Activated T-cell treated with anti-CD3 and anti-CD28 coated beads for 4 hours (primary cell): ENCODE measurements around the gene TAF12.
"Not testable (repeated sequence)": the region's sequence is repeated elsewhere in the genome, so short reads cannot be mapped to it uniquely, and the experiment has no call there.

Source experiments
- DNase-seq: peaks from one replicate; pipeline ENCODE4 v3.0.0-alpha.2; 2020

The TAF12 gene

DNA sequence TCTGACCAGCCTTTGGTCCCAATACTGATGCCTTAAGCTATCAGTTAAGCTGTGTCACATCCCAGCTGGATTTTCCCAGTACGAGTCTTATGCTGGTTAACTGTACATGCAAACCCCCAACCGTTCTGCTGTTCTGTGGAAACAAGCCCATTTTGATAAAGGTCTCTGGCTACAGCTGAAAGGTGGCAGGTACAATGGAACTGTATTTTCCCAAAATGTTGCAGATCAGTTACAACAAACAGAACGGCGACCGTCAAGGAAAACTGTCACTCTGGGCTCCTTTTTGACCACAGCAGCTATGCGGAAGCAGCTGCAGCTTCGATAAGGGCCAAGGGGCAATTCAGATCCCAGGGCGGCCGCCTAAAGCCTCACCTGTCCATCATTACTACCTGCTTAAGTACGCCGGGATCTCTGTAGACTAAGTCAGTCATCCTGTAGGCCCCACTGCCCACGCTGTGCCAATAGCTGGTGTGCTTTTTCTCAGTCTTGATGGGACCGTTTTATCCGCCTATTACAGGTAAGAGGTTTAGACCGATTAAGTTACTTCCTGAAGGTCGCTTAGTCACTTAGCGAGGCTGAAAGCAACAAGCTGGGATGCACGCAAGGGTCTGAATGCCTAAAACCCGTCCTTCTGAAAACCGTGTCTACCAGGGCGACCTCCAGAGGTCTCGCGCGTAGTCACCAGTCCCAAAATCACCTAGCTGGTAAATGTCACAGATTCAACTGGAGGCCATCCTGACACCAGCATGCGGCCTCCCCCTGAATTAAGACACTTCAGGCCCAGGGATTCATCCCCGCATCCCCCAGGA is 61.9 kb downstream of the TAF12 start:
- DNase-seq = peak; percentile 51

DNA sequence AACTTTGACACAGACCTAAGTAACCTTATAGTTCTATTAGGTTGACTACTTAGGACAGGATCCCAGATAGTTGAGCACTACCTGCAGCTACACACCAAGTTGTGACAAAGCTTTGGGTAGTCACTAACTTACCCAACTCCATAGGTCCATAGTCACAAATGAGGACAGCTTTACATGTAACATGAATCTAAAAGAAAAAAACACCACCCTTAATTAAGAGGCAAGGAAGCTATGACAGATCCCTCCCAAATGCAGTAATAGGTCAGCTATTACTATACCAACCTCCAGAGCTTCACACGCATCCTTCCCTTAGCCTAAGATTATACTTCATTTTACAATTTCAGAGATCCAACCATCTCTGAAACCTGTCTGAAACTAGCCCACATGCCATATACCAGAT is 63.5 kb downstream of the TAF12 start:
- no peak for DNase-seq

DNA sequence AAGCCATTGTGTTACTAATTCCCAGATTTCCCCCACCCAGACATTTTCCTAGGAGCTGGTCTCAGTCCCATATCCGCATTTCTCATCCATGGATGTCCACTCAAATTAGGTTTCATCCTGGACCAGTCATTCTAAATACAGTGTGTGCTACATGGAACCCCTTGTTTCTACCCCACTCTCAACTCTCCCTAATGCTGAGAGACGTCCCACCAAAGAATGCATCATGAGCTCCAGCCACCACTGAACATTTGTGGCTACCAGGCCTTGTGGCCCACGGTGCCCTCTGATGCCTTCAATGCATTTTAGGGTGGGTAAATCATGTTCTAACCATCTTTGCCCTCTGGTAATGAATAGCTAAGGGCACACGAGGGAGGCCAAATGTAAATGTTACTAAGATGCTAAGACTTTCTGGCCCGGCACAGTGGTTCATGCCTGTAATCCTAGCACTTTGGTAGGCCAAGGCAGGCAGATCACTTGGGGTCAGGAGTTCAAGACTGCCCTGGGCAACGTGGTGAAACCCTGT is 64.1 kb downstream of the TAF12 start:
- no peak for DNase-seq

DNA sequence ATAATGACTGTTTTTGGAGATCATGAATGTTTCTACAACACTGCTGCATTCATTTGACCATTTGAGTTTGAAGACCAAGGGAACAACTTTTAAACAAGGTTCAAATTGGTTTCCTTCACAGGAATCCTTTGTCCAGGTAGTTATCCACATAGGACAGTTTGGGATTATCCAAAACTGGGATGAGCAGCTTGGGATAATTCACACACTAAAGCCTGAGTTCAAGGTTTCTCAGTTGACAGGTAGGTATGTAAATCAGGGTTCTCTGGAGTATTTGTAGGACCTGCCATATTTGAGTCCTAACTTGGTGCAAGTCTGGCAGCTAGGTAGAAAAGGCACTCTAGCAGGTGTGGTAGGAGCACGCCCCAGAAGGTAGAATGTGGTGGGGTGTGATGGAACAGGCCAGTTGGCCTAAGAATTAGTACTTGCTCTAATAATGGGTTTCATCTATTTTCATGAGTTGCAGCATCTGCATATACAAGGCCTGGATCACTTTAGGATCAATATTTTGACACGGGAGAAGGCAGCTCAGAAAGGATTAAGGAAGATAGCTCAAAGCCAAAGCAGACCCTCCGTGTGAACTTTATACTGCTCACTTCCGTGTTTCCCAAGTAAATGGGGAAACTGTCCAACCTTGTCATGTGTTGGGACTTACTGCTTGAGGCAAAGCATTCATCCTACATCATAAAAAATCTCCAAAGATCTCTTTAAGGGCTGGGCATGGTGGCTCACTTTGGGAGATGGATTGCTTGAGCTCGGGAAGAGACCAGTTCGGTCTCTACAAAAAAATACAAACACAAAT is 64.9 kb downstream of the TAF12 start:
- no peak for DNase-seq

DNA sequence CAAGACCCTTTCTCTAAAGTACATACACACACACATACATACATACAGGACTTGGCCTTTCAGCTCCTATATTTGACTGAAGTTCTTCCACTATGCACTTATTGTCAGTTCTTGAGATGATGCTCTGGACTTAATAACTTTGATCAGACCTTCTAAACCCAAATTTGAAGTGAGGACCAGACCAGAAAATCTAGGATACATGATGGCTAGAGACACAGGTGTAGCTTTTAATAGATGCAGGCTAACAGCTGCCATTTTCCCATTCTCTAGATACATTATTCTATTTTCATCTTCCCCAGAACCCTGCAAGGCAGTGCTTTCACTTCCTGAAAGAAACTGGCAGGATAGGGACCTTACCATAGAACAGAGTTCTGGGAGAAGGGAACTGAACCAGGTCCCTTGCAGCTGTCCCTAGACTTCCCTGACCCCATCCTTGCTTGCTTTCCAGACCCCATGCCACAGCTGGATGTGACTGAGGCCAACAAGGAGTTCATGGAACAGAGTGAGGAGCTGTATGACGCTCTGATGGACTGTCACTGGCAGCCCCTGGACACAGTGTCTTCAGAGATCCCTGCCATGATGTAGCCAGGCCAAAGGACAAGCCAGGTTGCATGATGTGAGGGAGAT is 65.7 kb downstream of the TAF12 start:
- DNase-seq = no peak

DNA sequence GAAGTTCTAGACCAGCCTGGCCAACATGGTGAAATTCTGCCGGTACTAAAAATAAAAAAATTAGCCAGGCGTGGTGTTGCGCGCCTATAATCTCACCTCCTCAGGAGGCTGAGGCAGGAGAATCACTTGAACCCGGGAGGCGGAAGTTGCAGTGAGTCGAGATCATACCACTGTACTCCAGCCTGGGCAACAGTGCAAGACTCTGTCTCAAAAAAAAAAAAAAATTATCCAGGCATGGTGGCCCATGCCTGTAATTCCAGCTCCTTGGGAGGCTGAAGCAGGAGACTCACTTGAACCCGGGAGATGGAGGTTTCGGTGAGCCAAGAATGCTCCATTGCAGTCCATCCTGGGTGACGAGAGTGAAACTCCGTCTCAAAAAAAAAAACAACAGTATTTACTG is 69.3 kb downstream of the TAF12 start:
- no peak for DNase-seq

DNA sequence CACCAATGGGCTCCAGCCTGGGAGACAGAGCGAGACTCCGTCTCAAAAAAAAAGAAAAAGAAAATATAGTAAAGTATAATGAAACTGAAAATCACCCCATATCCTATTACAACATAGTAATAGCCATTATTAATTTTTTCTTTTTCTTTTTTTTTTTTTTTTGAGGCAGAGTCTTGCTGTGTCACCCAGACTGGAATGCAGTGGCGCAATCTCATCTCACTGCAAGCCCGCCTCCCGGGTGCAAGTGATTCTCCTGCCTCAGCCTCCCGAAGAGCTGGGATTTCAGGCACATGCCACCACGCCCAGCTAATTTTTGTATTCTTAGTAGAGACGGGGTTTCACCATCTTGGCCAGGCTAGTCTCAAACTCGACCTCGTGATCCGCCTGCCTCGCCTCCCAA is 70.0 kb downstream of the TAF12 start:
- not testable (repeated sequence) for DNase-seq

DNA sequence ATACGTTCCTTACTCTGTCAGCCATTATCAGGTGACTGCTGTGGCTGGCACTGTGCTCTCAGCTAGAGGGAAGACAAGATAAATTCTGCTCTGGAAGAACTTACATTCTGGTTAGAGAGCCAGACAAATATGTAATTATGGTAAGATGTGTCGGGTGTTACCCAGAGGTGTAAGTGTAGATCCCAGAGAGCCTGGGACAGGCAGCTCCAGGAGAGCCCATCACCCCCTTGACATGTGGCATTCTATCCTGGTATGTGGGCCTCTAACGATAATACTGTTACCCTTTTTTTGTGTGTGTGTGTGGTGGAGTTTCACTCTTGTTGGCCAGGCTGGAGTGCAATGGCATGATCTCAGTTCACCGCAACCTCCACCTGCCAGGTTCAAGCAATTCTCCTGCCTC is 71.0 kb downstream of the TAF12 start:
- DNase-seq = no peak

DNA sequence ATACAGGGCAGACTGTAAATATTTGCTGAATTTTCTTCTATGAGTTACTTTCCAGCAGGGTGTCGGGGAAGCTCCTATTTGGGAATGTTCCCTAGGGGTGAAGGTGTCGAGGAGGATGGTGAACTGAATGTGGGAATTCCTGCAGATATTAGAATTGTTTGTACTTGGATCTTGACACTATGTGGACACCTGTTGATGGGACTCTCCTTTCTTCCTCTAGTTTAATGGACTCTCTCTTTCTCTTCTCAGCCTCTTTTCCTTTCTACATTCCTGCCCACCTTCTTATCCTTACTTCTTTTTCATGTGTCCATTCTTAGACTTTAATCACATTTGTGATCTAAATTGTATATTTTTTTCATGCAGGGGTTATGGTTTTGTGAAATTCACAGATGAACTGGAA is 75.9 kb downstream of the TAF12 start:
- no peak for DNase-seq

DNA sequence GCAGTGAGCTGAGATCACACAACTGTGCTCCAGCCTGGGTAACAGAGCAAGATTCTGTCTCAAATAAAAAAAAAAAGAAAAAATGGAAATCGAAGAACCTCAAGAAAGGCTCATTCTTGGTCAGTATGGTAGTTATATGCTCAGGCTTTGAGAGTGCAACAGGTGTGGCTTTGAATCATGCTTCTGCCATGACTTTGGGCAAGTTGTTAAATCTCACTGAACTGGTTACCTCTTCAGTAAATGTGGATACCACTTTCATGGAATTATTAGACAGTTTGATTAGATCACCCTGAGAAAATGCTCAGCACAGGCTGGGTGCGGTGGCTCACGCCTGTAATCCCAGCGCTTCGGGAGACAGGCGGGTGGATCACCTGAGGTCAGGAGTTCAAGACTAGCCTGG is 77.1 kb downstream of the TAF12 start:
- no peak for DNase-seq

DNA sequence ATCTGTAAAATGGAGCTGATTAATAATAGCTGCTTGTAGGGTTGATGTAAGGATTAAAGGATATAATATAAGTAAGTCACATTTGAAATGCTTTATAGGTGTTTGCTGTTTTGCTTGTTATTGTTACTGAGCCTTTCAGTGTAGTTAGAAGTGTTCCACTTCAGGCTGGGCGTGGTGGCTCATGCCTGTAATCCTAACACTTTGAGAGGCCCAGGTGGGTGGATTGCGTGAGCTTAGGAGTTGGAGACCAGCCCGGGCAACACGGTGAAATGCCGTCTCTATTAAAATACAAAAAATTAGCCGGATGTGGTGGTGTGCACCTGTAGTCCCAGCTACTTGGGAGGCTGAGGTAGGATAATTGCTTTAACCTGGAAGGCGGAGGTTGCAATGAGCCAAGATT is 77.8 kb downstream of the TAF12 start:
- no peak for DNase-seq

DNA sequence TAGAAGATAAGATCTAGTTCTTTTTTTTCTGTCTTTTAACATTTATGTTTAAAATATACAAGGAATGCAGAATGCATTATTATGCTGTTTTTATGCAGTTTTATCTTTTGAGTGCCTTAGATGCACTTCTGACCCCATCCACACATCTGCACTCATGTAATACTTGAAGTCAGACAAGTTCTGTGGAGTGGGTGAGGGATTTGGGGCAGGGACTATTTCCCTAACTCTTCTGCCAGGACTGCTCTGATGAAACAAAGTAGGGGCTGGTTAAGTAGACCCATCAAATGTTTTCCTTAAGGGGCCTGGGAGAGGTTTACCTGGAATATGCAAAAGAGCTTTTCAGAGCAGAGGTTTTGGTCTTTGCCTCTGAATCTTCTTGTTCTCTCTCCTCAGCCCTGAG is 78.6 kb downstream of the TAF12 start:
- DNase-seq = no peak

DNA sequence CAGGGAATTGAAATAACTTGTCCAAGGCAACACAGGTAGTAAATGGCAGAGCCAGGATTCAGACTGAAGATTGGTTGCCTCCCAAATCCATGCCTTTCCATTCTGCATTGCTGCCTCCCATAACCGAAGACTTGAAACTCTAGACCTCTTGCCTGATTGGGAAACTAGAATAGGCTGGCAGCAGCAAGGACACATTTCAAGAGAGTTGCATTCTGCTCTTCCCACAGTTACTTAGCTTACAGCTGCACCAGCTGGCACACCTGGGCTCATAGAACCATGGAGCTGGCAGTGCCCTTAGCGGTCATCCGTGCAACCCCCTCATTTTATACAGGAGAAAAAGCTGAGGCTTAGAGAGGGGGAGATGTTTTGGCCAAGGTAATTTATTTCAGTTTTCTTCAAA is 82.0 kb downstream of the TAF12 start:
- DNase-seq = no peak
